Astrocyte of the spinal cord (primary cell): ENCODE results near the gene TRPC6.
A peak's percentile ranks its signal among the peaks of the same experiment; 100 is the strongest.

Experiments used
- DNase-seq: peaks from one replicate; pipeline ENCODE4 v3.0.0; 2011; ENCODE audit warnings: low read depth, low spot score
- H3K4me3 ChIP-seq: 2 replicates; pipeline ENCODE4 v1.5.1; 2011; ENCODE audit warnings: low read depth, mild to moderate bottlenecking, low read length, moderate library complexity
- in situ Hi-C: cut with HindIII; loops from 2 replicates; pipeline ENCODE4 v1.10.0; 2017; ENCODE audit warnings: low sequenced_read_pairs
- TF ChIP-seq, protein P1 (sequence below): IDR thresholded peaks from 2 replicates; pipeline ENCODE4 v1.5.1; 2012; ENCODE audit warnings: low read depth, mild to moderate bottlenecking, low read length, inconsistent platforms

The TRPC6 gene

GRCh38 chr11:101435408-101435973 is 148.3 kb downstream of the TRPC6 start:
- TF ChIP-seq, protein P1, sequence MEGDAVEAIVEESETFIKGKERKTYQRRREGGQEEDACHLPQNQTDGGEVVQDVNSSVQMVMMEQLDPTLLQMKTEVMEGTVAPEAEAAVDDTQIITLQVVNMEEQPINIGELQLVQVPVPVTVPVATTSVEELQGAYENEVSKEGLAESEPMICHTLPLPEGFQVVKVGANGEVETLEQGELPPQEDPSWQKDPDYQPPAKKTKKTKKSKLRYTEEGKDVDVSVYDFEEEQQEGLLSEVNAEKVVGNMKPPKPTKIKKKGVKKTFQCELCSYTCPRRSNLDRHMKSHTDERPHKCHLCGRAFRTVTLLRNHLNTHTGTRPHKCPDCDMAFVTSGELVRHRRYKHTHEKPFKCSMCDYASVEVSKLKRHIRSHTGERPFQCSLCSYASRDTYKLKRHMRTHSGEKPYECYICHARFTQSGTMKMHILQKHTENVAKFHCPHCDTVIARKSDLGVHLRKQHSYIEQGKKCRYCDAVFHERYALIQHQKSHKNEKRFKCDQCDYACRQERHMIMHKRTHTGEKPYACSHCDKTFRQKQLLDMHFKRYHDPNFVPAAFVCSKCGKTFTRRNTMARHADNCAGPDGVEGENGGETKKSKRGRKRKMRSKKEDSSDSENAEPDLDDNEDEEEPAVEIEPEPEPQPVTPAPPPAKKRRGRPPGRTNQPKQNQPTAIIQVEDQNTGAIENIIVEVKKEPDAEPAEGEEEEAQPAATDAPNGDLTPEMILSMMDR: no peak
- in situ Hi-C loops: no loop called here
- no peak for DNase-seq
- no peak overlapping the region for H3K4me3 ChIP-seq

- TF ChIP-seq, protein P1: no peak
- DNase-seq: no peak
- in situ Hi-C loops: no loop called here
- no peak overlapping the region for H3K4me3 ChIP-seq
These were observed 149.7 kb downstream of the TRPC6 start for GRCh38 chr11:101434026-101434643.

GRCh38 chr11:101433151-101433550 is 150.7 kb downstream of the TRPC6 start:
- DNase-seq: no peak
- TF ChIP-seq, protein P1: no peak
- no peak overlapping the region for H3K4me3 ChIP-seq
- in situ Hi-C loops: no loop called here

DNA sequence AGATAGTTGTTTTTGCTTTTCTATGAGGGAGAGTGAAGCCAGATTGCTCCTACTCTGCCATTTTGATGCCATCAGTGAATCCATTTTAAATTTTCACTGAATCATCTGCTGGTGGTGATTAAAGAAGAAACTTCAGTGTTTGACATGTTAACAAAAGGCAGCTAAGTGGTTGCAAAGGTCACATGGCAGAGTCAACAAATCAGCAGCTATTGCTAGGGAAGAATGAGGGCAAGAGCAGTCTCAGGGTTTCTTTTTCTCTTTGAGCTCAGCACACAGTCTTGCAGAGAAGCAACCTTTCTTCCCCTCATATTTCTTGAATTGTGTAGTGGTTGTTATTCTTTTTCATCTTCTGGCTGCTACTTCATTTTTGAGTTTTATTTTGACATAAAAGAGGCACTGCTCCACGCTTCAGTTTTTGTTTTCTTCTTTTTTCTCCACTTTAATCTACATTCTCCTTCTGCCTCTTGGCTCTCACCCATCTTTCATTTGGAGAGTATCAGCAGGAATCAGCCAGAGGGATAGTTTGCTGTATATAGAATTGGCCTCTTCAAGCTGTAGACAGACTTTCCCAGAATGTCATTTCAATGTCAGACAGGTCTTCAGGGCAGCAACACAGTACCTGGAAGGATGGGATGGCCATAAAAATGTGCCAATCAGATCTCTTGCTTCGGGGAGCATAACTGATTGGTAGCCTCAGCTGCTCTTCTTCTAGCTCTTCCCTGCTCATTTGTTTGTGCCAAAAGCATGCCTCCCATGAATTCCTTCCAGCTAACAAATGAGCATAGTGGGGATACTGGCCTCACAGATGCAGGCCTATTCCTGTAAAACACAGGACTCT is 153.9 kb downstream of the TRPC6 start:
- no peak for DNase-seq
- H3K4me3 ChIP-seq: no peak overlapping the region
- TF ChIP-seq, protein P1: no peak
- in situ Hi-C loops: no loop called here

DNA sequence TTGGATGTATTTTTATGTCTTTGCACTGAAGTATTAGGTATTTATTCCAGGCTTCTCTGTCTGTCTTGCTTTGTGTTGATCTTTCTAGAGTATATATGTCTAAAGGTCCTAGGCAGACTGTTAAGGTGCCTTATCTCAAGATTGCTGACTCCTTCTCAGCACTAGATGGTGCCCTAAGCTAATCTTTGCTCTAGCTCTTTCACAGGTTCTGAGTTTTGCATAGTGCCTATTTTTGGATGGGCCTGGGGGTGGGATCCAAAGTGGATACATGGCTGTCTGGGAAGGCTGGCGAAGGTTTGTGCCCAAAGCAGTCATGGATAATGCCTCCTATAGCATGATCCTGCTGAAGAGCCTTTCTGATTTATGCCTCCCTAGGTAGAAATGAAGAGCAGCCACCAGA is 154.9 kb downstream of the TRPC6 start:
- in situ Hi-C loops: no loop called here
- DNase-seq: no peak
- TF ChIP-seq, protein P1: peak; percentile 46
- H3K4me3 ChIP-seq: no peak overlapping the region

DNA sequence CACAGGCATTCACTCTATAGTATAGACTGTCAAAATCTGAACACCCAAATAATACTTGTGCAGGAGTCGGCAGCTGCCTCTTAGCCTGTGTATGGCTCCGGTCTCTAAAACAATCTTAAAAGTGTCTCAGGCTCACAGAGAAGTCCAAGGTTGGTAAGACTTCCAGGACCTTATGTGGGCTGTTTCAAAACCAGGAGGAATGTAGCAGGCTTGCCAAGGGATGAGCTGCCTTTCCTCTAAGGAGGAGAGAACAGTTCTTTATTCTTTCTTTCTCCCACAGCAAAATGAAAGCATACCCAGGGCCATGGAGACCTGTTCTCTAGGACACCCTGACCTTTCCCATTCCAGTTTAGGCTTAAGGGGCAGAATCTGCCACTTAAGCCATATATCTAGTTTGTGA is 176.5 kb downstream of the TRPC6 start:
- TF ChIP-seq, protein P1: no peak
- in situ Hi-C loops: no loop called here
- peak; percentile 7 for DNase-seq
- H3K4me3 ChIP-seq: no peak overlapping the region
